Chondrocyte (in vitro differentiated cells): Measurements from ENCODE around the gene PHLPP1. TPM values are rescaled to one million over a fixed set of nuclear protein-coding genes. Genes with fewer than 3 reads are reported as not detected.

Source experiments
- DNase-seq: peaks from one replicate; pipeline ENCODE4 v3.0.0; 2021; ENCODE audit warnings: mixed read lengths, low spot score
- H3K27ac Mint-ChIP-seq: one replicate; pipeline ENCODE4 v1.8.0; 2021; ENCODE audit warnings: mild to moderate bottlenecking, moderate library complexity, mixed read lengths; ENCODE audit not compliant: unreplicated experiment
- H3K27me3 Mint-ChIP-seq: 2 replicates; pipeline ENCODE4 v1.8.0; 2021; ENCODE audit warnings: low read depth, mixed read lengths
- H3K36me3 Mint-ChIP-seq: 2 replicates; pipeline ENCODE4 v1.8.0; 2021; ENCODE audit warnings: low read depth, mixed read lengths
- H3K4me1 Mint-ChIP-seq: 2 replicates; pipeline ENCODE4 v1.8.0; 2021; ENCODE audit warnings: low read depth, mild to moderate bottlenecking, mixed read lengths
- H3K4me3 Mint-ChIP-seq: one replicate; pipeline ENCODE4 v1.8.0; 2021; ENCODE audit warnings: mild to moderate bottlenecking, moderate library complexity, mixed read lengths; ENCODE audit not compliant: unreplicated experiment
- H3K9me3 Mint-ChIP-seq: 2 replicates; pipeline ENCODE4 v1.8.0; 2021; ENCODE audit warnings: low read depth, mixed read lengths
- total RNA-seq: library from RNA; stranded (reverse); gene quantifications from 3 replicates; pipeline ENCODE4 v1.2.1, GENCODE V29; 2021
- TF ChIP-seq, protein P1 (sequence below): fragments of 200-600 bp; sonication (generic); IDR thresholded peaks from 2 replicates; pipeline ENCODE4 v1.5.0; 2021; ENCODE audit warnings: antibody characterized with exemption, mild to moderate bottlenecking, moderate library complexity

The PHLPP1 gene
- total RNA-seq, 1 donor from 2014 or later: 10.4 TPM

DNA sequence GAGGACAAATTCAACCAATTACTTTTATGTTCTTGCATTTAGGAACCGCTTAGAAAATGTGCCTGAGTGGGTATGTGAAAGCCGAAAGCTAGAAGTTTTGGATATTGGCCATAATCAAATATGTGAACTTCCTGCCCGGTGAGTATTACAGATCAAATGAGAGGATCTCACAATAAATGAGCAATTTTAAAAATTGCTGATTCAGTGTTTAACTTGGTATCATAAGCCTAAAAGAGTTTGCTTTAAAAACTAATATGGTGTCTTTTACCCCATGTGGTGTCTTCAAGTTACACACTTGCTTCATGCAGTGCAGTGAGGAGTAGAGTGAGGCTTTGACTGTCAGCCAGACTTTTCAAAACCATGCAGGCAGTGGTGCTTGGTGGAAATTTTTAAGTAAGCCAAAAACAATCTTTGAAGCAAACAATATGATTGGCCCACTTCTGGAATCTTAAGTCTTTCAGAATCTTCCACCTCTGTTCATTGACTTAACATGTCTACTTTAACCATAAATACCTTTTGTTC is 199.6 kb downstream of the PHLPP1 start:
- H3K4me3 Mint-ChIP-seq: no peak overlapping the region

DNA sequence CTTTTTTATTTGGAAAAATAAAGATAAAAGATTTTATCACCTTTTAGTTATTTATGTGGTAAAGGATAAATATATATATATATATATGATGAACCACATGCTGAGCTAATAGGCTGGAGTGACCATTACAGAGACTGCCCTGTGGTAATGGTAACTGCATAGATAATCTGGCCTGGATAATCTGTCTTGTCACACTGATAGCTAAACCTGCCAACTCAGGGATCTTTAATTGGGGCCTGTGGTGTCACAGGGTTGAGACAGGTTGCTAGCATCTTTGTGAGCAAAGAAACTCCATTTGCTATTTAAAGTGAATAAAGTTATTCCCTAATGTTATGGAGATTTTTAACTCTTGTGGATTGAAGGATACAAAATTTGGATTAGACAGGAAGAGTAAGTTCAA is 203.0 kb downstream of the PHLPP1 start:
- TF ChIP-seq, protein P1, sequence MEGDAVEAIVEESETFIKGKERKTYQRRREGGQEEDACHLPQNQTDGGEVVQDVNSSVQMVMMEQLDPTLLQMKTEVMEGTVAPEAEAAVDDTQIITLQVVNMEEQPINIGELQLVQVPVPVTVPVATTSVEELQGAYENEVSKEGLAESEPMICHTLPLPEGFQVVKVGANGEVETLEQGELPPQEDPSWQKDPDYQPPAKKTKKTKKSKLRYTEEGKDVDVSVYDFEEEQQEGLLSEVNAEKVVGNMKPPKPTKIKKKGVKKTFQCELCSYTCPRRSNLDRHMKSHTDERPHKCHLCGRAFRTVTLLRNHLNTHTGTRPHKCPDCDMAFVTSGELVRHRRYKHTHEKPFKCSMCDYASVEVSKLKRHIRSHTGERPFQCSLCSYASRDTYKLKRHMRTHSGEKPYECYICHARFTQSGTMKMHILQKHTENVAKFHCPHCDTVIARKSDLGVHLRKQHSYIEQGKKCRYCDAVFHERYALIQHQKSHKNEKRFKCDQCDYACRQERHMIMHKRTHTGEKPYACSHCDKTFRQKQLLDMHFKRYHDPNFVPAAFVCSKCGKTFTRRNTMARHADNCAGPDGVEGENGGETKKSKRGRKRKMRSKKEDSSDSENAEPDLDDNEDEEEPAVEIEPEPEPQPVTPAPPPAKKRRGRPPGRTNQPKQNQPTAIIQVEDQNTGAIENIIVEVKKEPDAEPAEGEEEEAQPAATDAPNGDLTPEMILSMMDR: no peak
- peaks cover 7% of the 10 kb centered on the region for H3K36me3 Mint-ChIP-seq
- no peak for DNase-seq
- H3K4me1 Mint-ChIP-seq: peaks cover 13% of the 10 kb centered on the region
- H3K27ac Mint-ChIP-seq: no peak overlapping the region
- H3K9me3 Mint-ChIP-seq: no peaks in the 10 kb centered on the region
- no peaks in the 10 kb centered on the region for H3K27me3 Mint-ChIP-seq
- no peak overlapping the region for H3K4me3 Mint-ChIP-seq

More for the DNA sequence above, 199.6 kb downstream of the PHLPP1 start:
- Mint-ChIP-seq H3K27ac (no peak overlapping the region), H3K36me3 (peaks cover 1% of the 10 kb centered on the region), H3K9me3 (no peaks in the 10 kb centered on the region), H3K27me3 (no peaks in the 10 kb centered on the region), H3K4me1 (peaks cover 8% of the 10 kb centered on the region)
- TF ChIP-seq, protein P1: no peak
- DNase-seq: no peak

DNA sequence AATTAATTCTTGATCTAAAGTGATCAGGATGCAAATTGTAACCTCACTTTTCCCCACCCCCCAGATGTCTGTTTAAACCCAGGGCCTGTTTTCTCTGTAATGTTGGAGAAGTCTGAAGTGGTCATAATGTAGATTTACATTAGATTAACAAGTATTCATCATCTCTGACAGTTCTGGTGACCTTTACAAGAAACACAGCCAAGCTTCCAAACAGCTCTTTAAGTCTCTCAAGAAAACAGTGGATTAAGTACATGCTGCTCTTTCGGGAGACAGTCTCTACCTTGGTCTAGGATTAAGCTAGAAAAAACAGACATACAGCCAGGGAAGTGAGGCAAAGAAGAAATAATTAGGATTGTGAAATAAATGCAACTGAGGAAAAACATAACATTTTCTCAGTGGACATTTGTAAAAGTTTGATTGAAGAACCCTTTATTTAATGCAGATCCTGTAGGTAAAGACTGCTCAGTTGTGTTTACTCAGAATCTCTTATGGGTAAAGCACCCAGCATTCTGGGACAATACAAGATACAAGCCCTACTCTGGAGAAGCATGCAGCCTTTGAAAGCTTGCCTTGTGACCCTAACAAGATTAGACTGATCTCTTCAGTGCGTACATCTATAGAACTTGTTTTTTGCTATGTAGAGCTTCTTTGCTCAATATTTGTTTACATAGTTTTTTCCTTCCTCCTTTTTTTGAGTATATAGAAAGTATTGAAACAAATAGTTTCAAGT is 203.9 kb downstream of the PHLPP1 start:
- H3K27ac Mint-ChIP-seq: no peak overlapping the region
- TF ChIP-seq, protein P1: no peak
- H3K4me3 Mint-ChIP-seq: no peak overlapping the region
- peaks cover 7% of the 10 kb centered on the region for H3K36me3 Mint-ChIP-seq
- no peaks in the 10 kb centered on the region for H3K27me3 Mint-ChIP-seq
- H3K4me1 Mint-ChIP-seq: peaks cover 13% of the 10 kb centered on the region
- no peaks in the 10 kb centered on the region for H3K9me3 Mint-ChIP-seq
- no peak for DNase-seq

DNA sequence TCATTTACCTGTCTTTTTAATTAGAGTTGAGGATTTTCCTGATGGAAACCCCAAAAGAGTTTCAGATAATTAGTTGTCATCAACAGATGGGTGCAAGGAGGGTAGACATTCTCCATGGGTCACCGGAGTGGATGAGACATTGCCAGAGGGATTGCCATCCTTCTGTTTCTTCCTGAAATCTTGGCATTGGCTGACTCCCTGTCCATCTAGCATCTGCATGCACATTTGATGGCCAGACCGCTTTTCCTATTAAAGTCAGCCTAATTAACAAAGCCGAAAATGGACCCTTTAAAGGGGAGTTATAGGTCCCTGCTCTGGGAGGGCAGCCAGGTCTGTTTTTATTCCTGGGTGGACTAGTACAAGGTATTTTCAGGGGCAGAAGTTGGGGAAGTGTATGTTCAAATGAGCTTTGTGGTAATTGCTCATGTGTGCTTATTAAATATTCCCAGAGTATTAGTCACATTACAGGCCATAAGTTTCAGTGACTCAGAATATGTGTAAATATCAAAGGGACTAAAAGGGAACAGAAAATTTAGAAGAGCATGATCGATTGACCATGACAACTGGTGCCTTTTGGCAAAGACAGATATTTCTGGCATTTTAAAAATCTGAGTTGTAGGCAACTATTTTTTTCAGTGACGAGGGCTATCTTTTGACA is 209.8 kb downstream of the PHLPP1 start:
- peaks cover 4% of the 10 kb centered on the region for H3K36me3 Mint-ChIP-seq
- DNase-seq: no peak
- H3K27ac Mint-ChIP-seq: no peak overlapping the region
- peaks cover 14% of the 10 kb centered on the region for H3K4me1 Mint-ChIP-seq
- H3K9me3 Mint-ChIP-seq: no peaks in the 10 kb centered on the region
- TF ChIP-seq, protein P1: no peak
- H3K4me3 Mint-ChIP-seq: no peak overlapping the region
- no peaks in the 10 kb centered on the region for H3K27me3 Mint-ChIP-seq

DNA sequence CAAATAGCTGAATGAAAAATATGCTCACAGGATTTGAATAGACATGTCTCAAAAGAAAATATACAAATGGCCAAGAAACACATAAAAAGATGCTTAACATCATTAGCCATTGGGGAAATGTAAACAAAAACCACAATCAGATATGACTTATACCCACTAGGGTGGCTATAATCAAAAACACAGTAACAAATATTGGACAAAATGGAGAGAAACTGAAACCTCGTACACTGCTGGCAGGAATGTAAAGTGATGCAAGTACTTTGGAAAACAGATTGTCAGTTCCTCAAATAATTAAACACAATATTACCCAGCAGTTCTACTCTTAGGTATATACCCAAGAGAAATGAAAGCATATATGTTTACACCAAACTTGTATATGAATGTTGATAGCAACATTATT is 213.0 kb downstream of the PHLPP1 start:
- Mint-ChIP-seq H3K27ac (no peak overlapping the region), H3K9me3 (peaks cover 11% of the 10 kb centered on the region), H3K4me1 (peaks cover 9% of the 10 kb centered on the region), H3K4me3 (no peak overlapping the region), H3K36me3 (peaks cover 2% of the 10 kb centered on the region), H3K27me3 (no peaks in the 10 kb centered on the region)
- TF ChIP-seq, protein P1: no peak
- no peak for DNase-seq
